Measurements from ENCODE around the gene GSTM2.

GRCh38 chr1:109716570-109717090 lies 48.8 kb downstream of the GSTM2 start:
- TF ChIP-seq CTCF (IDR thresholded peaks at IDR 0.05) (no peak), POLR2A (IDR thresholded peaks at IDR 0.05) (no peak)

All from heart left ventricle (tissue), 13 donors.